Measurements from ENCODE around the gene ZNF43.

DNA sequence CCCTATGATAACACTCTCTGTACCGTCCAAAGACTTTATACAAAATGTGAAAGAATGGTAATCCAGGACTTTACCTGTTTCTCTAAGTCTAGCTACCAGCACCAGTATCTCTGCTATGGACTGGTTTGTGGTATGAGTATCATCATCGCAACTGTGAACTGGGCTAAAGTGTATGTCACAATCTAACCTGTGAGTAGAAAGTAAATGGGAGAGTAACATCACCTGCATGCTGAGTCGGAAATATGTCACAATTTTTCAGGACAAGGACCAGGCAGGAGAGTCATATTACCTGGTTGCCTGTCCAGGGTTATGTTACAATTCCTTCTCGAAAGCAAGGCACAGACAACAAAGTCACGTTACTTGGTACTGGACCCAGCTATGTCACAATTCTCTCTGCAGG is 5.1 kb upstream of the ZNF43 start:
- TF ChIP-seq, protein P1, sequence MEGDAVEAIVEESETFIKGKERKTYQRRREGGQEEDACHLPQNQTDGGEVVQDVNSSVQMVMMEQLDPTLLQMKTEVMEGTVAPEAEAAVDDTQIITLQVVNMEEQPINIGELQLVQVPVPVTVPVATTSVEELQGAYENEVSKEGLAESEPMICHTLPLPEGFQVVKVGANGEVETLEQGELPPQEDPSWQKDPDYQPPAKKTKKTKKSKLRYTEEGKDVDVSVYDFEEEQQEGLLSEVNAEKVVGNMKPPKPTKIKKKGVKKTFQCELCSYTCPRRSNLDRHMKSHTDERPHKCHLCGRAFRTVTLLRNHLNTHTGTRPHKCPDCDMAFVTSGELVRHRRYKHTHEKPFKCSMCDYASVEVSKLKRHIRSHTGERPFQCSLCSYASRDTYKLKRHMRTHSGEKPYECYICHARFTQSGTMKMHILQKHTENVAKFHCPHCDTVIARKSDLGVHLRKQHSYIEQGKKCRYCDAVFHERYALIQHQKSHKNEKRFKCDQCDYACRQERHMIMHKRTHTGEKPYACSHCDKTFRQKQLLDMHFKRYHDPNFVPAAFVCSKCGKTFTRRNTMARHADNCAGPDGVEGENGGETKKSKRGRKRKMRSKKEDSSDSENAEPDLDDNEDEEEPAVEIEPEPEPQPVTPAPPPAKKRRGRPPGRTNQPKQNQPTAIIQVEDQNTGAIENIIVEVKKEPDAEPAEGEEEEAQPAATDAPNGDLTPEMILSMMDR (IDR thresholded peaks at IDR 0.05; ENCODE audit: insufficient read depth, low read length, poor library complexity, severe bottlenecking), result no peak
- TF ChIP-seq EZH2phosphoT487 (conservative IDR thresholded peaks at IDR 0.05; ENCODE audit: low read length), result no peak
